HG03060 (cell line): ENCODE data around the gene FAM13B.
"Not testable (repeated sequence)": the region's sequence is repeated elsewhere in the genome, so short reads cannot be mapped to it uniquely, and the experiment has no call there.

Experiments used
- ATAC-seq: cut with Tn5 transposase; IDR thresholded peaks from one replicate; pipeline ENCODE4 v1.9.1; 2021; ENCODE audit warnings: low read depth, moderate number of reproducible peaks; ENCODE audit not compliant: unreplicated experiment

The FAM13B gene

DNA sequence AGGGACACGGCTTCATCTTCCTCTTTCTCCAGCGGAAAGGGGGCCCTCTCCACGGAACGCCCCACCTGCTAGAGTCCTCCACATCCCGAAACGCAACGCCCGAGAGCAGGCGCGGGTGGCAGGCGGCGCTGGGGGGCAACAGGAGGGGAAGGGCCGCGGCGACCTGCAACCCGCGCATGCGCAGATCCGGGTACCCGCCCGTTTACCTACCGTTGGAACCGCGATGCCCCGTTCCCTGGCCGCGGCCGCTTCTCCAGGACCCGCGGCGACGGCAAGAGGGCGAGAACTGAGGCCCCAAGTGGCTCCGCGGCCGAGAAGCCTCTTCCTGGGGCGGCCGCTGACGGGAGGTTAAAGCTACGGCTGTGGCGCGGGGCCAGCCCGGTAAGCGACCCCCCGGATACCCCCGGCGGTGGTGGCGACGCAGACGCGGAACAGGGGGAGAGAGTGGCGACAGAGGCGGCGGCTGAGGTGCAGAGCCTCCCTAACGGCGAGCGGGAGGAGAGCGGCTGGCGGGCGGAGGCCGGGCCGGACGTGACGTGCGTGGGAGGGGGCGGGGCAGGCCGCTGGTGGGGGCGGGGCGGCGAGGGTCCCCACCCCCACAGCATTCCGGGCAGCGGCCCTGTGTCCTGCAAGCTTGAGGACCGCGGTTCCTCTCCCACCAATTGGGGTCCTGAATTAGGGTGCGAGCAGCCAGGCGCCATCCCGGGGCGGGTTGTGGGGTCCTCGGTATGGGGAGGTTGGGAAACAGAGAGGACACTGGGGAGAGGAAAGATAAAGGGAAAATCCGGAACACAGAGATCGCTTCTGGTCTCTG lies at the start of gene FAM13B:
Gene FAM13B, minus strand, starts transcription at position 508 of the 814 bp plus-strand sequence. CDS start 13,968 bp downstream, outside the sequence.
- peak; percentile 14 for ATAC-seq

DNA sequence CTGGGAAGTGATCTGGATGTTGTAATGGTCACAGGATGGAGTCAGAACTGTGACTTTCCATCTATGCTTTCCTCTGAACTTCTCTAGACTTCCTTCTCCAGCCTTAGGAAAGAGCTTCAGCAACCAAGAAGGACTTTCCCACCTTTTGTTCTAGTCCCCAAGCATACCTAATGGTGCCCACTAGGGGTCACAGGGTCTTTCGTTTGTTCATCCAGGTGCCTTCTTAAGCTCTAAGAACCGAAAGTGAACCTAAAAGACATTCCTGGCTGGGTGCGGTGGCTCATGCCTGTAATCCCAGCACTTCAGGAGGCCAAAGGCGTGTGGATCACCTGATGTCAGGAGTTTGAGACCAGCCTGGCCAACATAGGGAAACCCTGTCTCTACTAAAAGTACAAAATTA lies 49.2 kb upstream of the FAM13B start:
- ATAC-seq = no peak

DNA sequence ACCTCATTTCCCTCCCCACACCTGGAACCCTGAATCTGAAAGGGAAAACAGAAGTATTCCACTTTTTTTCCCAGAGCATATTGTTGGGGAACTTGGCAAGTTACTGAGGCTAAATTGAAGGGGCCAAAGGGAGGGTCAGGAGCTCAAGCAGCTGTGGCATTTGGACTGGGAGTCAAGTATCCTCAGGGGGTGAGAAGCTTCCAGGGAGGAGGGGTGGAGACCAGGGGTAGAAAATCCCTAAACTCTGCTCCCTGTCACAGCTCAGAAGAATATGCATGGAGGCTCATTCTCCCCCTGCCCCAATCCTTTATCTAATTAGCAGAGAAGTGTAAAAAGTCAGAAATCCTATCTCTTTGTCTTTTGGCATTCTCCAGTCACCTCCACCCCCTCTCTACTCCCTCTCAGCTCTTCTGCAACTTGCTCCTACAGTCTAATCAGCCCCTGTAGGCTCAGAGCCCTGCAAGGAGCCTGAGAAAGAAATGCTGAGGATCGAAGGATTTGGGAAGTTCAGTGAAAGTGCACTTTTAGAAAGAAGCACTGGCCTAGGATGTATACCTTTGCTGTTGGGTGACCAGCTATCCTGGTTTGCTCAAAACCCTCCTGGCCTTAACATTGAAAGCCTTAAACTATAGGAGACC lies 45.2 kb upstream of the FAM13B start:
- ATAC-seq = no peak

DNA sequence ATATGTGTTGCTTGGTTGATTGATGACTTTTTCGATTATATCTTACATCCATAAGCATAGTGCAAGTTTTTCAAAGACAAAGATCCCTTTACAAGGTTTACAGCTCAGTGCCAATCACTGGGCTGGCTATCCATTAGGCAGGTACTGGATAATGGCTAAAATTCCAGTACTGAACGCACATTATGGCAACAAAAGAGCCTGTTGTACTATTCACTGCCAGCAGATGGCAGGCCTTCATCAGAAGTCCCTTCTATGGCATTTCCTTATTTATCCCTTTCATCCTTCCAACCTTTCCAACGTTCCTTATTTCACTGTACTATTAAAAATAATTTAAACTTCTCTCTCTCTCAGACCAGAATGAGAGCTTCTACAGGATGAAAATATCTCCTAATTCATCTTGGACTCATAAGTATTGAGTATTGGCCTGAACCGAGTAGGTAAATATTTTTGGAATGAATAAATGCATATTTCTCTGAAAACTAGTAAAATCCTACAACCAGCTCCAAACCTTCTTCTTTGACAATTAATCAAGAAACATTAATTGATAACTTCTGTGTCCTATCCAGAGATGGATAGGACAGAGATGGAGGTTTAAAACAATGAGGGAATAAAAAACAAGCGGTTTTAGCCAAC lies 44.3 kb upstream of the FAM13B start:
- ATAC-seq = no peak

DNA sequence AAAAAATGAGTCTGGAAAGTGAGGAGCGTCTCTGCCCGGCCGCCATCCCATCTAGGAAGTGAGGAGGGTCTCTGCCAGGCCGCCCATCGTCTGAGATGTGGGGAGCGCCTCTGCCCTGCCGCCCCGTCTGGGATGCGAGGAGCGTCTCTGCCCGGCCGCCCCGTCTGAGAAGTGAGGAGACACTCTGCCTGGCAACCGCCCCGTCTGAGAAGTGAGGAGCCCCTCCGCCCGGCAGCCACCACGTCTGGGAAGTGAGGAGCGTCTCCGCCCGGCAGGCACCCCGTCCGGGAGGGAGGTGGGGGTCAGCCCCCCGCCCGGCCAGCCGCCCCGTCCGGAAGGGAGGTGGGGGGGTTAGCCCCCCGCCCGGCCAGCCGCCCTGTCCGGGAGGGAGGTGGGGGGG lies 37.1 kb upstream of the FAM13B start:
- ATAC-seq = not testable (repeated sequence)

DNA sequence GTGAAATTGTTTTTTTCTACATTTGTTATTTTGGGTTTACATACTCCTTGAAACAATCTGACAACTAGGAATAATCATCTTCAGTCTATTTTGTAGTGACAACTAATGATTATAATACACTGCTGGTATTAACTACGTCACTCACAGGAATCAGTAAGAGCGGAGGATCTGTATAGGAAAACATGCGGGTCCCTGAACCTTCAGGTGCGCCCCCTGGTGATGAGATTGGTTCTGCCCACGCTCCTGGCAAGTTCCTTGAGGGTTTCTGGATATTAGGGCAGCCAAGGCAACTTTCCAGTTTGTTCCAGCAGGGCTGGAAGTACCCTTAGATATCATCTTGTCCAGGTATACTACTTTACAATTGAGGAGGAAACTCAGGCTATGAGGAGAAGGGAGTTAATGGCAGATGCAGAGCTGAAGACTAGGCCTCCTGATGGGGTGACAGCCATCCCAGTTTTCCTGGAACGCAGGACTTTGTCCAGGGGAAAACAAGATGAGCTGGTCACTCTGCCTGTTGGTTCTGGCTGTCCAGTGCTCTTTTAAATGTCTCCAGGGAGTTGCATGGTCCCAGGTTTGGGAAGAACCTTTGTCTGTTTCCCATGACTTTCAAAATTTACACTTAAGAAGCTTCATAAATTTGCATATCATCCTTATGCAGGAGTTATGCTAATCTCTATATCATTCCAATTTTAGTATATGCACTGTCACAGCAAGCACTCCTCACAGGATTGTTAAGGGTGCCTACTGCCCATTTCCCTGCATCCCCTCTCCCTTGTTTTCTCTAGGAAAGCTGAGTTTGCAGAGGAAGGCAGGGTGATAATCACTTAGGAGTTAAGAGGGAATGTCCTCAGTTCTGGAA lies 36.1 kb upstream of the FAM13B start:
- ATAC-seq = no peak

DNA sequence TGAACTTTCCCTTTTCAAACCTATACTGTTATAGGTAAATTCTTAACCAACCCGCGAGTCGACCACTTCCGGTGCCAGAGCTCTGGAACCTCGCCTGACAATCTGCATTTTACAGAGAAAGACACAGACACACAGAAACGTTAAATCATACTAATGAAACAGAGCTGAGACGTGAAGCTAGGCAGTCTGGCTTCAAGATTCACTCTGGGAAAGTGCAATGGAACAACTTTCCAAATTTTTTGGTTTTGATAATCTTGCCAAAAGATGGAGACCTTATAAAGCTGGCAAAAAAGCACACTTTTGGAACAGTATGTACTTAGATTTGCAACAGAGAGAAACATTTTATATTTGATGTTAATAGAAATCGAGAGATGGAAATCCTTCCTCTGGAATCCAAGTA lies 35.1 kb upstream of the FAM13B start:
- ATAC-seq = no peak

DNA sequence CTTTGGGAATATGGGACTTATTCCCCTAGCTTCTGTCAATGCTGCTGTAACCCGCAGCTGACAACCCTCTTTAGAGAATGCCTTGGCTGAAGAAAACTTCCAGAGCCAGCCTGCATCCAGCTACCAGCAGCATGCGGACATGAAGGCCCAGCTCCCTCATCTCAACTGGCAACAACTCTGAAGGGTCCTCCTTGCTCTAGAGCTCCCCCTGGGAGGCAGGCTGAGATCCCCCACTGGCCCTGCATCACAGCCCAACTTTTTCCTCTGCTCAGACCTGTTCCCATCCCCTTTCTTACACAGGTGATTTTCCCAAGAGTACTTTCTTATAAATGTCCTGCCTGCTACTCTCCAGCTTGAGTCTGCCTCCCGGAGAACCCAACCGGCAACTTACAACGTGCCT lies 32.2 kb upstream of the FAM13B start:
- no peak for ATAC-seq

DNA sequence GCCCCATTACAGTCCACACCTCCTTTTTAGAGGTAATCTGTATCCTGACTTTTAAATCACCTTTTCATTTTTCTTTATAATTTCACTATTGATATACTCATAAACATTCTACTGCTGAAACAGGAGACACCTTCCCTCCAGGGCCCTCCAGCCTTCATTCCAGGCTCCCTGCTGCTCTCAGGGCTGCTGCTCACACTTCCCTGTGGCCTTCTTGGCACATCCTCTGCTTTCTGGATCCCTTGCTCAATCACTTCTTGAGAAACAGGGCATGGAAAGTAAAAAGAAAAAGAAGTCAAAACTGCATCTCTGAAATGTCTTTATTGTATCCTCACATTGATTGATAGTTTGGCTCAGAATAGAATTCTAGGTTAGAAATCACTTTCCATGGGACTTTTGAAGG lies 31.6 kb upstream of the FAM13B start:
- no peak for ATAC-seq

DNA sequence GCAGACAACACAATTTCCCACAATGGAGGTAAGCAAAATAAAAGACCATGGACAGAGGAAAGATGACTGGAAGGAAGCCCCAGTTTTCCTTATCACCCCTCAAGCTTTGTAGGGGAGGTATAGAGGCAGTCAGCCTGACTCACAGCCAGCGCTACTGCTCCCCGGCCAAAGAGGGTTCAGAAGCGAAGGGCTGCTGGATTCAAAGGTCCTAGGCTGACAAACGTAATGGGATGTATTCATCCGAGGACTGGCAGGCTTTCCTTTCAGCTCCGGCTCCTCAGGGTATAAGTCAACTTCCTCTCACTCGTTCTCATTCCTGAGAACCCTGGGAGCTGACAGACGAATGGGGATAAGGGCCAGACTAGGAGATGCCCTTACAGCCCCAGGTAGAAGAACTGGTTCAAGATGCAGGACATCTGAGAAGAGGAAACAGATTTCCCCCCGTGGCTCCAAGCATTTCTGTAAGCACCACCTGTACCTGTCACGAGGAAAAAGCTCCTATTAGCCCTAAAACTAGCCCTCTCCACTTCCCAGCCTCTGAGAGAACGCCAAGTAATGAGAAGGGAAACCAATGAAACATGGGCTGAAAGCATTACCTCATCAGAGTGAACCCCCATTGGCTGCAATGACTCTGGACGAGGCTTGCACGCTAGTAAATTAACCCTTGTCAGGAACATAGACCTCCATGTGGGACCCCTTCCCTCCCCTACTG lies 22.1 kb upstream of the FAM13B start:
- no peak for ATAC-seq

DNA sequence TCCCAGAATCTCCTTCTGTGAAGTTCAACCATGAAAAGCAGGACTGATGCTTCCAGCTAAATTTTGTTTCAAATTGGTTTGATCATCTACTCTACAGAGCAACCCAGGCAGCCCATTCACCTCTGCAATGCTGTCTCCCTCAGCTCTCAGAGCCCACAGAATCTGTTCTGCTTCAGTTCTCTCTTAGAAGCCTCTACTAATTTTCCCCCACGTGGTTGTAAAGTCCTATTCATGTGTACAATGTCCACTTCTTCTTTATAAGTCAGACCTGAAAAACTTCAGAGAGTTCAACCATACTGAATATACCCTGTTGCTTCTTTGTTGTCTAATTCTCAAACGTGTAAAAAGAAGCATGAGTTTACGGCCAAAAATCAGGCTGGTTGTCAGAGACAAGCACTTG lies 21.3 kb upstream of the FAM13B start:
- ATAC-seq = no peak

DNA sequence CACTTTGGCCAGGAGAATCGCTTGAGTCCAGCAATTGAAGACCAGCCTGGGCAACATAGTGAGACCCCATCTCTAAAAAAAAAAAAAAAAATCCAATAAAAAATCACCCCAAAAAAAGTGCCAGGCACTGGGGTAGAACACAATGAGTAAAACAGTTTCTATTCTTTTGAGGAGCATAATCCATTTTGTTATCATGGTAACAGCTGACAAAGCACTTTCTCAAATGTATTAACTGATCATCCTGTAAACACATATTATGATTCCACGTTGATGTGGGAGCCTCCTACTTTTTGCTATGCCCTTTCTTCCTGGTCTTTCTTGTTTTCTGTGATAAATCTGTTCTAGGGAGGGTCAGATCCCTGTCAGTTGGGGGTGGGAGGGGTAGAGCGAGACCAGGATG lies 20.7 kb upstream of the FAM13B start:
- no peak for ATAC-seq

DNA sequence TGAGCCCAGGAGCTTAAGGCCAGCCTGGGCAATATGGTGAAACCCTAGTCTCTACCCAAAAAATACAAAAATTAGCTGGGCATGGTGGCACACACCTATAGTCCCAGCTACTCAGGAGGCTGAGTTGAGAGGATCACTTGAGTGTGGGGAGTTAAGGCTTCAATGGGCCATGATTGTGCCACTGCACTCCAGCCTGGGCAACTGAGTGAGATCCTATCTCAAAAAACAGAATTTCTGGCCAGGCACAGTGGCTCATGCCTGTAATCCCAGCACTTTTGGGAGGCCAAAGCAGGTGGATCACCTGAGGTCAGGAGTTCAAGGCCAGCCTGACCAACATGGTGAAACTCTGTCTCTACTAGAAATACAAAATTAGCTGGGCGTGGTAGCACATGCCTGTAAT lies 19.8 kb upstream of the FAM13B start:
- not testable (repeated sequence) for ATAC-seq

DNA sequence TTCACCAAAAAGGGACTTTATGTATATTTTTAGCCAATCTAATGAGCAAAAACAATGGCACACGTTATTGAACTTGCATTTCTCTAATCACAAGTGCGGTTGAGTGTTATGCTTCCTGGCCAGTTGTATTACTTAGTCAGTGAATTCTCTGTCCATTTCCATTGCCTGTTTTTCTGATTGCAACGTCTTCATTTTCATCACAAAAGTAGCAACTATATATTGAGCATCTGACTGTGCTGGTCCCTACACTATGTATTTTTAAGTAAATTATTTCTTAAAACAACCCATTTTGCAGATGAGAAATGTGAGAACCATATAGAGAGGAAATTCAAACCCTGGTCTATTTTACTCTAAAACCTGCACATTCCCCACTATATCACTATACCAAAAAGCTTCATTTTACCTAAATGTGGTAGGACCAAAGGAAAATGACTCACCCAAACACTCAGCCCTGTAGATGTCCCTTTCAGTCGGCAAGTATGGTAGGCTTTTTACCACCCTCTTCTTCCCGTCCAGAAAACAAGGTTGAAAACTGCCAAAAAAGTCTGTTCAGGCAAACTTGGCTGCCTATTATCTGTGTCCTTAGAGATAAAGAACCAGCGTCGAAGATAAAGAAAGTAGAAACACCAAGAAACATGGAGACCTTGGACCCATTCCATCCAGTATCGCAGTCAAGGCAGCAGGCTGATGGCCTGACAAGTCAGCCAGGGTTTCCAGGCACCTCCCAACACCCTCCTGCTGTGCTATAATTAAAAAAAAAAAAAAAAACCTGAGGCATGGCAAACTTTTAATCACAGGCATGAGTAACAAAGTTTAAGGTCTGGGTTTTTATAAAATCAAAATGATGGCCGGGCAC lies 18.8 kb upstream of the FAM13B start:
- ATAC-seq = no peak

DNA sequence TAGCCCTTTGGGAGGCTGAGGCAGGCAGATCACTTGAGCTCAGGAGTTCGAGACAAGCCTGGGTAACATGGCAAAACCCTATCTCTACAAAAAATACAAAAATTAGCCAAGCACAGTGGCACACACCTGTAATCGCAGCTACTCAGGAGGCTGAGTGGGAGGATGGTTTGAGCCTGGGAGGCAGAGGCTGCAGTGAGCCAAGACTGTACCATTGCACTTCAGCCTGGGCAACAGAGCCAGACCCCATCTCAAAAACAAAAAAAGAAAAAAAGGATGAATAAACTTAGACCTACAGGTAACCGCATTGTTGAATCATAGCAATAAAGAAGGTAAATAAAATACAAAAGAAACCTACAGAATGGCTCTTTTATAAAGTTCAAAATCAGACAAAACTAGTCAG lies 12.4 kb upstream of the FAM13B start:
- ATAC-seq = not testable (repeated sequence)

DNA sequence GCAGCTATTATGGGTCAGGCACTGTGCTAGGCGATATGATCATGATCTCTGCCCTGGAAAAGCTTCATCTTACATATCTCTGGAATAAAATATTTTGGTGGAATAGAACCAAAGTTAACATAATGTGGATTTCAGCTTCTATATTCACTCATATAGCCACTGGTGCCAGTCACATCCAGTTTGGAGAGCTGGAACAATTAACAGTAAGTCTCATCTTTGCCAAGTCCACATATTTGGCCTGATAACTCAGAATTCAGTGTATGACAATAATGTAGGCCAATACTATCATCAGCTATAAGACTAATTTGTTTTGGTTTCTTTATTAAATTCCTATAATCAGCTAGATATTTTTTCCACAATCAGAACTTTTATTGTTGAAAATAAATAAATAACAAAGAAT lies 5.9 kb upstream of the FAM13B start:
- no peak for ATAC-seq

DNA sequence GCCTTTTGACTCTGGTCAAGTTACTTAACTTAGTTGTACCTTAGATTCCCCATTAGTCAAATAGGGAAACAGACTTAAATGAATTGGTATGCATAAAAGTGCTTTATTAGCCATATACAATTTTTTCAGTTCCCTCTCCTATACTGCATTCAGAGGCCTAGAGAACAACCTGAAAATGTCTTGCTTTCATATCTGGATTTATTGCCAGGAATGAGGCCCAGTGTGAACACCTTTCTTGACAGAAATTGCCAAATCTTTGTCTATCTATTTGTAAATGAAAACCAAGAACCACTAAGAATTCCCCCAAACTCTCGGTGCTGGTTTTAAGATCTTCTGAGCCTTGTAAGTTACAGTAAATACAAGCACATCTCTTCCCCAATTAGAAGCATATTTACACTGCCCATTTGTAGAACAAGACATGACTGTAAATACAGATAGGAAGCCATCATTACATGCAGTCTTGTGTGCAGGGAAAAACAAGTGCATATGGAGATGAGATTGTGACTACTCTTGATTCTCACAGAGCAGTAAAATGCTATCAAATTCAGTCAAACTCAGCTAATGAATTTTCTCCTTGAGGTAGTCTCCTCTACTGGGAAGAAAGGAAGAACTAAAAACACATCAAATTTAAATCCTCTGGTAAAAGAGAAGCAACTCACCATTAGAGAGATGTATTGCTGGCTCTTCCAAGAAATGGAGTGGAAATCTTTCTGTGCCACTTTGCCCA lies 5.2 kb upstream of the FAM13B start:
- no peak for ATAC-seq

DNA sequence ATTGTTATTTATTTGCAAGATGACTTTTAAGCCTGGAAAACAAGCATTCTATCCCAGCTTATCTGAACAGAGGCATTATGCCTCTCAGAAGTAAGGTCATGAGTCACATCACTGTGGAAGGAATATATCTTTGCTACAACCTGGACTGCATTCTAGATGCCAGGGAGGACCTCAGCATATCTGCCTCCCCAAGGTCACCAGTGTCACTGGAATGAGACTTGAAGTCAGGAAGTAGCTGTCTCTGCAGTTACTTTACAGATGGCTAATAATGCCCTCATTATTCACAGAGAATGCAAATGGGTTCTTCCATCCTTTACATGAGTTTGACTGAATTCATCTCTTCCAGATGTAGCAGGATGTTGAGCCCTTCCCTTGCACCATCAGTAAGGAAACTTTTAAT lies 4.4 kb upstream of the FAM13B start:
- no peak for ATAC-seq
